Right lobe of liver (tissue), 4 donors: ENCODE results near the gene STPG4.

Source experiments
- POLR2A ChIP-seq: fragments of 450-650 bp; IDR thresholded peaks from one replicate; pipeline ENCODE4 v1.6.1; 2017; ENCODE audit warnings: antibody characterized with exemption, mild to moderate bottlenecking
- TF ChIP-seq, protein P1 (sequence below), 4 donors: fragments of 200-600 bp in 3 of 4; fragments of 450-650 bp in 1 of 4; IDR thresholded peaks; one replicate each; pipeline versions ENCODE4 v1.5.1 to v1.8.0; 2016 to 2022; ENCODE audit warnings: antibody characterized with exemption in 4 of 4, mild to moderate bottlenecking in 2 of 4
- donor health status: DM: no; HTN: no; CAD: no.
- donor health status: DM: no; HTN: no; CAD: no.
- donor health status: DM: no; HTN: yes; CAD: no.

DNA sequence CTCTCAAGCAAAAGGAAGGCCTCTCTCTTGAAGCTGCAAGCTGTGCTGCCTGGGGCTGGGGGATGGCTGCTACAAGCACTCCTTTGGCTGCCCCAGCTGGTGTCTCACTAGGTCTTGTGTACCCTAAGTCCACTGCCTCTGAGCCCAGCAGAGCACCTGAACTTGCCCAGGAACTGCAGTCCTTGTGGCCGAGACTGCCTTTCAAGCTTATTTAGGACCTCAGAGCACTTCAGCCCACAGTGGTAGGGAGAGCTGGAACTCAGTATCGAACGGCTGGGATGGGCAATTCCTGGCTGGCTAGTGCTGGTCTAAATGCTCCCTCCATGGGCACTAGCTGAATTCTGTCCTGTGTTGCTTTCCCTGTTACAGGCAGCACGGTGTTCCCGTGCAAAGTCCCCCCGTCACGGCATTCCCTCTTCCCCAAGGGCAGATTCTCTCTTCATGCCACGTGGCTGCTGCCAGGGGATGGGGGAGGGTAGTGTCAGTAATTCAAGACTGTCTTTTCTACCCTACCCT is 25.9 kb downstream of the STPG4 start:
- TF ChIP-seq, protein P1, sequence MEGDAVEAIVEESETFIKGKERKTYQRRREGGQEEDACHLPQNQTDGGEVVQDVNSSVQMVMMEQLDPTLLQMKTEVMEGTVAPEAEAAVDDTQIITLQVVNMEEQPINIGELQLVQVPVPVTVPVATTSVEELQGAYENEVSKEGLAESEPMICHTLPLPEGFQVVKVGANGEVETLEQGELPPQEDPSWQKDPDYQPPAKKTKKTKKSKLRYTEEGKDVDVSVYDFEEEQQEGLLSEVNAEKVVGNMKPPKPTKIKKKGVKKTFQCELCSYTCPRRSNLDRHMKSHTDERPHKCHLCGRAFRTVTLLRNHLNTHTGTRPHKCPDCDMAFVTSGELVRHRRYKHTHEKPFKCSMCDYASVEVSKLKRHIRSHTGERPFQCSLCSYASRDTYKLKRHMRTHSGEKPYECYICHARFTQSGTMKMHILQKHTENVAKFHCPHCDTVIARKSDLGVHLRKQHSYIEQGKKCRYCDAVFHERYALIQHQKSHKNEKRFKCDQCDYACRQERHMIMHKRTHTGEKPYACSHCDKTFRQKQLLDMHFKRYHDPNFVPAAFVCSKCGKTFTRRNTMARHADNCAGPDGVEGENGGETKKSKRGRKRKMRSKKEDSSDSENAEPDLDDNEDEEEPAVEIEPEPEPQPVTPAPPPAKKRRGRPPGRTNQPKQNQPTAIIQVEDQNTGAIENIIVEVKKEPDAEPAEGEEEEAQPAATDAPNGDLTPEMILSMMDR (IDR thresholded peaks at IDR 0.05), result no peak
- TF ChIP-seq POLR2A, result no peak
